Pancreas (tissue), 10 donors: ENCODE results near the gene HAAO. TPM values are rescaled to one million over a fixed set of nuclear protein-coding genes. Genes with fewer than 3 reads are reported as not detected.

Experiments
- ATAC-seq, 4 donors: fragments of 200-7000 bp; cut with Tn5 transposase; one replicate each; pipeline versions ENCODE4 v1.8.0 to v1.9.1; 2020; ENCODE audit warnings: mild to moderate bottlenecking in 4 of 4, moderate library complexity in 4 of 4
- DNase-seq, 6 donors: peaks; one replicate each; pipeline ENCODE4 v3.0.0-alpha.2; 2020
- FAIRE-seq: peaks from 2 replicates; lab custom pipeline; 2012; peaks lifted over from hg19 to GRCh38; lab: Jason Lieb, UNC
- H3K27ac ChIP-seq, 4 donors: fragments of 200-600 bp; sonication (generic); 1 replicate in 3 of 4; 2 replicates in 1 of 4; pipeline versions ENCODE4 v1.5.0 to v1.8.0; 2020
- H3K27me3 ChIP-seq, 4 donors: fragments of 200-600 bp; one replicate each; pipeline ENCODE4 v1.8.0; 2021
- H3K36me3 ChIP-seq, 3 donors: fragments of 200-600 bp; sonication (generic) in 1 of 3; one replicate each; pipeline versions ENCODE4 v1.5.0 to v1.8.0; 2020 to 2021
- H3K4me1 ChIP-seq, 3 donors: fragments of 200-600 bp; one replicate each; pipeline ENCODE4 v1.8.0; 2021
- H3K4me3 ChIP-seq, 4 donors: fragments of 200-600 bp; sonication (generic) in 2 of 4; one replicate each; pipeline versions ENCODE4 v1.5.0 to v1.8.0; 2020 to 2021
- H3K9me3 ChIP-seq, 4 donors: fragments of 200-600 bp; one replicate each; pipeline ENCODE4 v1.8.0; 2021
- WGBS, 2 donors: extraction: QIAGEN DNeasy Blood & Tissue Kit; methylation state at CpG; one replicate each; pipeline ENCODE4 v1.1.7; 2013; 5-methylcytosine and 5-hydroxymethylcytosine counted together
- intact Hi-C, 3 donors: fragments of 100-400 bp; cut with DNase I; formaldehyde crosslinking; loops; one replicate each; pipeline versions ENCODE4 v1.11.1 to v1.14.2; 2022
- polyA plus RNA-seq, 2 donors: library from polyadenylated mRNA; stranded (reverse); fragments of 200-250 nt; gene quantifications; one replicate each; pipeline ENCODE4 v1.2.3, GENCODE V29; 2013
- total RNA-seq, 6 donors: library from RNA; stranded (reverse); fragmentation: NEBNext Ultra II Directional in 4 of 6; extraction: Animal tissue kit (Norgen Biotek cat#: 25700) in 4 of 6; gene quantifications; one replicate each; pipeline versions ENCODE4 v1.2.1 to v1.2.4, GENCODE V29; 2021 to 2023
- TF ChIP-seq, protein P1 (sequence below), 4 donors: fragments of 200-600 bp; sonication (generic) in 3 of 4; IDR thresholded peaks; one replicate each; pipeline versions ENCODE4 v1.5.0 to v1.8.0; 2021; ENCODE audit warnings: antibody characterized with exemption in 4 of 4
- donor health status: healthy with polysubstance abuse.
- donor health status: DM: no; HTN: no; CAD: no; lungs with moderate emphysema.
- donor health status: DM: no; HTN: no; CAD: no.
- donor health status: control.
- donor health status: control.
- donor health status: Bipolar disorder and iron deficiency.
- donor health status: DM: yes; HTN: yes; CAD: no.
- donor health status: DM: no; HTN: no; CAD: no.
- donor health status: DM: no; HTN: no; CAD: no.
- donor health status: DM: yes; HTN: yes; CAD: no.

HAAO gene
- total and polyA plus RNA-seq, 8 donors, result 10.9 to 35.4 (median 21.5) TPM

DNA sequence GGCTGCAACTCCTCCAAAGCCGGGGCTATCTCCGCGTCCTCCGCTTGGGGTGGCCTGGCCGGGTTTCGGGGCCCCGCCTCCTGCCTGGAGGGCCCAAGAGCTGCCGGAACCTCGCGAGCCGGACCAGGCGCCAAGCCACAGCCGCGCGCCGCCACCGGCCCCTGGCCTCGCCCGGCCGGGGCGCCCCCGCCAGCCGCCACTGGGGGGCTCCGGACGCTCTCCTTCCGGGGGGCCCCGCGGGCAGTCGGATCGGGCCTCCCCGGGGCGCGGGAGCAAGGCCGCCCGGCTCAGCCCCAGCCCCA, 17.4 kb upstream of the HAAO start:
- 0% methylated on average over 25 to 35 of the region's 35 CpGs for WGBS, 2 donors
- peak; percentile 60 to 74 (median 70) for ATAC-seq
- intact Hi-C loops, result no loop called here

GRCh38 chr2:42809131-42809818, 16.9 kb upstream of the HAAO start:
- WGBS, 2 donors, result 7 to 11% methylated on average over 10 of the region's 10 CpGs
- H3K27ac ChIP-seq, result peak overlapping the region; percentile 99 to 100 (median 100)
- intact Hi-C loops, result no loop called here
- H3K27me3 ChIP-seq, result no peaks in the 10 kb centered on the region
- TF ChIP-seq, protein P1, sequence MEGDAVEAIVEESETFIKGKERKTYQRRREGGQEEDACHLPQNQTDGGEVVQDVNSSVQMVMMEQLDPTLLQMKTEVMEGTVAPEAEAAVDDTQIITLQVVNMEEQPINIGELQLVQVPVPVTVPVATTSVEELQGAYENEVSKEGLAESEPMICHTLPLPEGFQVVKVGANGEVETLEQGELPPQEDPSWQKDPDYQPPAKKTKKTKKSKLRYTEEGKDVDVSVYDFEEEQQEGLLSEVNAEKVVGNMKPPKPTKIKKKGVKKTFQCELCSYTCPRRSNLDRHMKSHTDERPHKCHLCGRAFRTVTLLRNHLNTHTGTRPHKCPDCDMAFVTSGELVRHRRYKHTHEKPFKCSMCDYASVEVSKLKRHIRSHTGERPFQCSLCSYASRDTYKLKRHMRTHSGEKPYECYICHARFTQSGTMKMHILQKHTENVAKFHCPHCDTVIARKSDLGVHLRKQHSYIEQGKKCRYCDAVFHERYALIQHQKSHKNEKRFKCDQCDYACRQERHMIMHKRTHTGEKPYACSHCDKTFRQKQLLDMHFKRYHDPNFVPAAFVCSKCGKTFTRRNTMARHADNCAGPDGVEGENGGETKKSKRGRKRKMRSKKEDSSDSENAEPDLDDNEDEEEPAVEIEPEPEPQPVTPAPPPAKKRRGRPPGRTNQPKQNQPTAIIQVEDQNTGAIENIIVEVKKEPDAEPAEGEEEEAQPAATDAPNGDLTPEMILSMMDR (IDR thresholded peaks at IDR 0.05), result no peak
- H3K4me1 ChIP-seq, result peaks cover 10 to 19% (median 11%) of the 10 kb centered on the region in 3 donors
- H3K4me3 ChIP-seq, result peak overlapping the region; percentile 38 to 56 (median 51)
- H3K36me3 ChIP-seq, result no peaks in the 10 kb centered on the region
- ATAC-seq (peak; percentile 25 to 40 (median 35)), FAIRE-seq (no peak), DNase-seq (peak in 5 of 6 donors; percentile 60 to 76 (median 70))
- no peaks in the 10 kb centered on the region for H3K9me3 ChIP-seq

More for the DNA sequence above, 17.4 kb upstream of the HAAO start:
- H3K4me1 ChIP-seq, result peaks cover 10 to 19% (median 11%) of the 10 kb centered on the region in 3 donors
- H3K4me3 ChIP-seq, result peak overlapping the region; percentile 38 to 56 (median 51)
- peak; percentile 82 to 94 (median 88) for DNase-seq
- FAIRE-seq, result no peak
- peak overlapping the region; percentile 99 to 100 (median 100) for H3K27ac ChIP-seq
- H3K9me3 ChIP-seq, result no peaks in the 10 kb centered on the region
- H3K36me3 ChIP-seq, result no peaks in the 10 kb centered on the region
- no peaks in the 10 kb centered on the region for H3K27me3 ChIP-seq
- TF ChIP-seq, protein P1 (IDR thresholded peaks at IDR 0.05), result peak in 3 of 4 donors; percentile 9 to 24 (median 17)

DNA sequence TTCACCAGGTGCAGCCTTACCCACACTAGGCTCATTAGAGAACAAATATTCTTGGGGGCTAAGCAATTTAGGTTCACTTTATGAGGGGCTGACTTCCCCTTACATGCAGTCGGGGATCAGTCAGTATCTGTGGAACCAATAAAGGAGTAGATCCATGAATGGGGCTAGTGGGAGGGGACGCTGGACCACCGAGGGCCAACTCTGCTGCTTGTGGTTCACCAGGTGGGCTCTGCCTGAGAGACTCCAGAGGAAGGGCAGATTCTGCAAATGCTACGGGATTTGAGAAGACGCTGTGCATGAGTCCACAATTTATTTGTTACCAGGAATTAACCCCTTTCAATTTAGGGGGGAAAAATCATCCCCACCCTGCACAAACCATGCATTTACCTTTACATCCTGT, 15.9 kb upstream of the HAAO start:
- TF ChIP-seq, protein P1 (IDR thresholded peaks at IDR 0.05), result no peak
- FAIRE-seq (no peak), DNase-seq (no peak)

GRCh38 chr2:42806786-42807185, 14.4 kb upstream of the HAAO start:
- H3K9me3 ChIP-seq, result no peaks in the 10 kb centered on the region
- FAIRE-seq (no peak), ATAC-seq (no peak), DNase-seq (no peak)
- intact Hi-C loops, result no loop called here
- no peak overlapping the region for H3K4me3 ChIP-seq
- no peak overlapping the region for H3K27ac ChIP-seq
- no peaks in the 10 kb centered on the region for H3K36me3 ChIP-seq
- TF ChIP-seq, protein P1 (IDR thresholded peaks at IDR 0.05), result no peak
- WGBS, 2 donors, result 87 to 92% methylated on average over 6 of the region's 6 CpGs
- H3K4me1 ChIP-seq, result peaks cover 10 to 19% (median 12%) of the 10 kb centered on the region in 3 donors
- H3K27me3 ChIP-seq, result no peaks in the 10 kb centered on the region

More for the DNA sequence above, 15.9 kb upstream of the HAAO start:
- no peak overlapping the region for H3K4me3 ChIP-seq
- H3K36me3 ChIP-seq, result no peaks in the 10 kb centered on the region
- intact Hi-C loops, result no loop called here
- H3K27ac ChIP-seq, result peak overlapping the region in 3 of 4 donors; percentile 99 to 100 (median 99)
- WGBS, 2 donors, result 89 to 91% methylated on average over 5 of the region's 5 CpGs
- H3K27me3 ChIP-seq, result no peaks in the 10 kb centered on the region
- H3K4me1 ChIP-seq, result peaks cover 10 to 19% (median 11%) of the 10 kb centered on the region in 3 donors
- ATAC-seq, result no peak
- H3K9me3 ChIP-seq, result no peaks in the 10 kb centered on the region

GRCh38 chr2:42804891-42805290, 12.5 kb upstream of the HAAO start:
- ATAC-seq (no peak), FAIRE-seq (no peak), DNase-seq (no peak)
- 75 to 77% methylated on average over 5 of the region's 5 CpGs for WGBS, 2 donors
- H3K27me3 ChIP-seq, result no peaks in the 10 kb centered on the region
- H3K27ac ChIP-seq, result no peak overlapping the region
- peaks cover 10 to 19% (median 14%) of the 10 kb centered on the region in 3 donors for H3K4me1 ChIP-seq
- no peaks in the 10 kb centered on the region for H3K9me3 ChIP-seq
- intact Hi-C loops, result no loop called here
- no peak overlapping the region for H3K4me3 ChIP-seq
- H3K36me3 ChIP-seq, result no peaks in the 10 kb centered on the region
- TF ChIP-seq, protein P1 (IDR thresholded peaks at IDR 0.05), result no peak
